Measurements from ENCODE around the gene SLC2A3. TPM values are rescaled to one million over a fixed set of nuclear protein-coding genes. Genes with fewer than 3 reads are reported as not detected.
"Not testable (repeated sequence)": the region's sequence is repeated elsewhere in the genome, so short reads cannot be mapped to it uniquely, and the experiment has no call there.

Gene SLC2A3
- total RNA-seq, 1 donor from 2014 or later: 548 TPM

DNA sequence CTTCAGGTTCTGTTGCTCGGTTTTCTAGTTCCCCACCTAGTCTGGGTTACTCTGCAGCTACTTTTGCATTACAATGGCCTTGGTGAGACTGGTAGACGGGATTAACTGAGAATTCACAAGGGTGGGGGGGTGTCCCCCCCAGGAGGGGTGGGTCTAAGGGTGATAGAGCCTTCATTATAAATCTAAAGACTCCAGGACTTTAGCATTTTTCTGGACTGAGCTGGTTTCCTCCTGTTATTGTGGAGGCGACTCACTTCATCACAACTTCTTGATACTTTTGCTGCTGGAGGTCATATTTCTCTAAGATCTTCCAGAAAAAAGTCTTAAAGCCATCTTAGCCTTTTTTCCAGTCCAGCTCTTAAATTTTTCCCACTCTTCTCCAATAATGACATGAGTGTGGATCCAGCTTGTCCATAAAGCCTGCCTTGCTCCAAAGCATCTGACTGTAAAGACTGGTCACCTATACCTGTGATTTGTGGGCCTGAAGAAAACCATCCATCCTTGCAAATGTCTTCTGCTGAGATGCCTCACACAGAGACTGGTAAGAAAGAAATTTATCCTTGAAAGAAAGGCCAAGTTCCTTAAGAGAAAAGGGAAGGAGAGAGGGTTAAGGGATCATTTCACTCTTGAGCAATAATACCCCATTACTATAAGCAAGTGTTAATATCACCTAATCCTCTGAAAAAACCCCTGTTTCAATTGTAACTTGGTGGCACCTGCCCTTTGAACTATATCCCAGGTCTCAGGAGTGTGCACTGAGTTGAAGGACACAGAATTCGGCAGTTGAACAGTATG lies 43.6 kb downstream of the SLC2A3 start:
- Mint-ChIP-seq H3K9me3 (no peaks in the 10 kb centered on the region), H3K27ac (peak overlapping the region; percentile 58), H3K36me3 (peaks cover 2% of the 10 kb centered on the region), H3K27me3 (ENCODE audit: insufficient read depth, low read depth) (peaks cover 2% of the 10 kb centered on the region), H3K4me3 (no peak overlapping the region), H3K4me1 (peaks cover 24% of the 10 kb centered on the region)
- no peak overlapping the region for H3K27ac ChIP-seq
- no peak overlapping the region for H2AFZ ChIP-seq (replicated peaks)
- TF ChIP-seq EZH2 (IDR thresholded peaks at IDR 0.05) (no peak), EZH2phosphoT487 (IDR thresholded peaks at IDR 0.05) (no peak)
- TF ChIP-seq, protein P1, sequence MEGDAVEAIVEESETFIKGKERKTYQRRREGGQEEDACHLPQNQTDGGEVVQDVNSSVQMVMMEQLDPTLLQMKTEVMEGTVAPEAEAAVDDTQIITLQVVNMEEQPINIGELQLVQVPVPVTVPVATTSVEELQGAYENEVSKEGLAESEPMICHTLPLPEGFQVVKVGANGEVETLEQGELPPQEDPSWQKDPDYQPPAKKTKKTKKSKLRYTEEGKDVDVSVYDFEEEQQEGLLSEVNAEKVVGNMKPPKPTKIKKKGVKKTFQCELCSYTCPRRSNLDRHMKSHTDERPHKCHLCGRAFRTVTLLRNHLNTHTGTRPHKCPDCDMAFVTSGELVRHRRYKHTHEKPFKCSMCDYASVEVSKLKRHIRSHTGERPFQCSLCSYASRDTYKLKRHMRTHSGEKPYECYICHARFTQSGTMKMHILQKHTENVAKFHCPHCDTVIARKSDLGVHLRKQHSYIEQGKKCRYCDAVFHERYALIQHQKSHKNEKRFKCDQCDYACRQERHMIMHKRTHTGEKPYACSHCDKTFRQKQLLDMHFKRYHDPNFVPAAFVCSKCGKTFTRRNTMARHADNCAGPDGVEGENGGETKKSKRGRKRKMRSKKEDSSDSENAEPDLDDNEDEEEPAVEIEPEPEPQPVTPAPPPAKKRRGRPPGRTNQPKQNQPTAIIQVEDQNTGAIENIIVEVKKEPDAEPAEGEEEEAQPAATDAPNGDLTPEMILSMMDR (IDR thresholded peaks at IDR 0.05): no peak
- no peak overlapping the region for H3K9ac ChIP-seq
- no peak for DNase-seq (ENCODE audit: low spot score)
- H3K27me3 ChIP-seq: no peaks in the 10 kb centered on the region
- H3K9me3 ChIP-seq (ENCODE audit: low read depth): no peaks in the 10 kb centered on the region
- no peaks in the 10 kb centered on the region for H4K20me1 ChIP-seq (ENCODE audit: low read depth)
- no peaks in the 10 kb centered on the region for H3K79me2 ChIP-seq (ENCODE audit: low read depth)
- H3K4me2 ChIP-seq: no peak overlapping the region
- H3F3A ChIP-seq (ENCODE audit: low read depth): peaks cover 14% of the 10 kb centered on the region
- H3K4me3 ChIP-seq: no peak overlapping the region
- no peaks in the 10 kb centered on the region for H3K36me3 ChIP-seq
- peaks cover 13% of the 10 kb centered on the region for H3K4me1 ChIP-seq

DNA sequence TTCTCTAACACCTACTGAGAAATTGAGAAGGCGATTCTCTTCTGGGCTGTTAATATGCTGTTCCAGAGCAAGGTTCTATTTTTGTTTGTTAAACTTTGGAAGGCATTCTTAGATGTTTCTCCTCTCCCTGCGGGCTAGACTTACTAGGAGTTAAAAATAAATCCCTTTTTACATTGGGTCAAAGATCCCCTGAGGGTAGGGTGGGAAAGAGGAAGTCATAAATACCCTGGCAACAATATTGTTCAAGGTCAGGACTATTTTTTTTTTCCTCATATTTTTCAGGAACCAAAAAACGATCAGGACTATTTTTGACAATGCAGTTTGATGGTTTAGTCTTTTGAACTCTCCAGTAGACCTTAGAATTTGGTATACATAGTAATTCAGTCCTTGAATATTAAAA lies 51.3 kb downstream of the SLC2A3 start:
- H3K36me3 ChIP-seq: no peaks in the 10 kb centered on the region

DNA sequence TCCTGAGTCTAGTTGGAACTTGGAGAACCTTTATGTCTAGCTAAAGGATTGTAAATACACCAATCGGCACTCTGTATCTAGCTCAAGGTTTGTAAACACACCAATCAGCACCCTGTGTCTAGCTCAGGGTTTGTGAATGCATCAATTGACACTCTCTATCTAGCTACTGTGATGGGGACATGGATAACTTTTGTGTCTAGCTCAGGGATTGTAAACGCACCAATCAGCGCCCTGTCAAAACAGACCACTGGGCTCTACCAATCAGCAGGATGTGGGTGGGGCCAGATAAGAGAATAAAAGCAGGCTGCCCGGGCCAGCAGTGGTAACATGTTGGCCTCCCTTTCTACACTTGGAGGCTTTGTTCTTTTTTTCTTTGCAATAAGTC lies 54.3 kb downstream of the SLC2A3 start:
- H3K27ac Mint-ChIP-seq: peak overlapping the region; percentile 90
- not testable (repeated sequence) for H3K9me3 ChIP-seq (ENCODE audit: low read depth); H3F3A ChIP-seq (ENCODE audit: low read depth); H3K27me3 ChIP-seq; H3K27me3 Mint-ChIP-seq (ENCODE audit: insufficient read depth, low read depth); H3K27ac ChIP-seq; H3K4me1 ChIP-seq; H3K9ac ChIP-seq; H3K9me3 Mint-ChIP-seq; H3K36me3 ChIP-seq; H3K4me3 Mint-ChIP-seq; H3K4me1 Mint-ChIP-seq; H2AFZ ChIP-seq (replicated peaks); H3K79me2 ChIP-seq (ENCODE audit: low read depth); DNase-seq (ENCODE audit: low spot score); H3K4me2 ChIP-seq; H3K4me3 ChIP-seq; H4K20me1 ChIP-seq (ENCODE audit: low read depth); H3K36me3 Mint-ChIP-seq

More for the DNA sequence above, 51.3 kb downstream of the SLC2A3 start:
- H3K27me3 Mint-ChIP-seq (ENCODE audit: insufficient read depth, low read depth): peaks cover 2% of the 10 kb centered on the region
- H3K27ac ChIP-seq: no peak overlapping the region
- H3K27ac Mint-ChIP-seq: no peak overlapping the region
- H3K4me2 ChIP-seq: no peak overlapping the region
- no peaks in the 10 kb centered on the region for H3K27me3 ChIP-seq
- no peak overlapping the region for H2AFZ ChIP-seq (replicated peaks)
- H3K9me3 ChIP-seq (ENCODE audit: low read depth): no peaks in the 10 kb centered on the region
- no peak overlapping the region for H3K4me3 Mint-ChIP-seq
- TF ChIP-seq EZH2phosphoT487 (IDR thresholded peaks at IDR 0.05) (no peak), EZH2 (IDR thresholded peaks at IDR 0.05) (no peak)
- TF ChIP-seq, protein P1 (IDR thresholded peaks at IDR 0.05): no peak
- H3K9ac ChIP-seq: no peak overlapping the region
- H4K20me1 ChIP-seq (ENCODE audit: low read depth): no peaks in the 10 kb centered on the region
- no peaks in the 10 kb centered on the region for H3K4me1 ChIP-seq
- no peaks in the 10 kb centered on the region for H3K79me2 ChIP-seq (ENCODE audit: low read depth)
- H3K9me3 Mint-ChIP-seq: peaks cover 6% of the 10 kb centered on the region
- peaks cover 6% of the 10 kb centered on the region for H3K4me1 Mint-ChIP-seq
- H3K36me3 Mint-ChIP-seq: peaks cover 4% of the 10 kb centered on the region
- no peak for DNase-seq (ENCODE audit: low spot score)
- no peaks in the 10 kb centered on the region for H3F3A ChIP-seq (ENCODE audit: low read depth)
- no peak overlapping the region for H3K4me3 ChIP-seq

DNA sequence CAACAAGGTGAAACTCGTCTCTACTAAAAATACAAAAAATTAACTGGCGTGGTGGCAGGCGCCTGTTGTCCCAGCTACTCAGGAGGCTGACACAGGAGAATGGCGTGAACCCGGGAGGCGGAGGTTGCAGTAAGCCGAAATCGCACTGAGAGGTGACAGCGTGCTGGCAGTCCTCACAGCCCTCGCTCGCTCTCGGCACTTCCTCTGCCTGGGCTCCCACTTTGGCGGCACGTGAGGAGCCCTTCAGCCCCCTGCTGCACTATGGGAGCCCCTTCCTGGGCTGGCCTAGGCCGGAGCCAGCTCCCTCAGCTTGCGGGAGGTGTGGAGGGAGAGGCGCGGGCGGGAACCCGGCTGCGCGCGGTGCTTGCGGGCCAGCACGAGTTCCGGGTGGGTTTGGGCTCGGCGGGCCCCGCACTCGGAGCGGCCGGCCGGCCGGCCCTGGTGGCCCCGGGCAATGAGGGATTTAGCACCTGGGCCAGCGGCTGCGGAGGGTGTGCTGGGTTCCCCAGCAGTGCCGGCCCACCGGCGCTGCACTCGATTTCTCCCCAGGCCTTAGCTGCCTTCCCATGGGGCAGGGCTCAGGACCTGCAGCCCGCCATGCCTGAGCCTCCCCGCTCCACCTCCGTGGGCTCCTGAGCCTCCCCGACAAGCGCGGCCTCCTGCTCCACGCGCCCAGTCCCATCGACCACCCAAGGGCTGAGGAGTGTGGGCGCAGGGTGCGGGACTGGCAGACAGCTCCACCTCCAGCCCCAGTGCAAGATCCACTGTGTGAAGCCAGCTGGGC lies 54.8 kb downstream of the SLC2A3 start:
- H3K27me3 Mint-ChIP-seq (ENCODE audit: insufficient read depth, low read depth); H3K27ac ChIP-seq; H3K4me1 Mint-ChIP-seq; H3K4me3 Mint-ChIP-seq; H3K9me3 ChIP-seq (ENCODE audit: low read depth); H3K27me3 ChIP-seq; H3K36me3 ChIP-seq; H3K4me3 ChIP-seq; H3K9ac ChIP-seq; H4K20me1 ChIP-seq (ENCODE audit: low read depth); H3K9me3 Mint-ChIP-seq; H3K27ac Mint-ChIP-seq; H3K79me2 ChIP-seq (ENCODE audit: low read depth); DNase-seq (ENCODE audit: low spot score); H3K4me2 ChIP-seq; H3K4me1 ChIP-seq; H3F3A ChIP-seq (ENCODE audit: low read depth); H2AFZ ChIP-seq (replicated peaks); H3K36me3 Mint-ChIP-seq: not testable (repeated sequence)

Measured in neural progenitor cell (in vitro differentiated cells).